CD4-positive, alpha-beta T cell treated with Interleukin-1 beta for 1 hour (primary cell): Measurements from ENCODE around the gene C17orf100.

Experiments used
- DNase-seq, 2 donors: peaks; one replicate each; pipeline ENCODE4 v3.0.0-alpha.2; 2020 to 2022

Gene C17orf100

DNA sequence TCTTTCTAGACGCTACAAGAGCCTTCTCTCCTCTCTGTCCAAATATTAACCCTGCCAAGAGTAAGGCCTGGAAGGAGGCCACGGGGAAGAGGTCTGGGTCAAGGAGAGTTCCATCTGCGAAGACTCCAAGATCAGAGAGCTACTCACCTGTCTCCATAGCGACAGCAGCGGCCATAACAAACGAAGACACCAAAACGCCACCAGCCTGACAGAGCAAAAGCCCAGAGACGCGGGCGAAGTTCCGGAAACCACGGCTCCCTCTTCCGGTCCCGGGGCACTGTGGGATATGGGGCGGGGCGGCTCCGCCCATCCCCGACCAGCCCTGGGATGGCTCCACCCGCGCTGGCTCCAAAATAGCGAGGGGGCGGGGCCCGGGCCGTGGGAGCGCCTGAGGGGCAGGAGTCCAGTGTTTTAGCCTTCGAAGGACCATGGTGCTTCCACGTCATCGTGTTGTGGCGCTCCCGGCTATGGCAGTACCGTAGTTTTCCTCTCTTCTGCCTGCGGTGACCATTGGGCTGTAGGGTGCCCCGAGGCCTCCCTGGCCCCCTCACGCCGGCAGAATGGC, at the start of gene C17orf100, which contains the start of gene MED31:
Gene C17orf100, plus strand, starts transcription at position 409 of the 565 bp plus-strand sequence. Its CDS starts 152 bp downstream, at position 561.
Gene MED31, minus strand, starts transcription at position 252 of the 565 bp plus-strand sequence. Its CDS starts 77 bp downstream, at position 175.
- DNase-seq: peak; percentile 96 to 97

DNA sequence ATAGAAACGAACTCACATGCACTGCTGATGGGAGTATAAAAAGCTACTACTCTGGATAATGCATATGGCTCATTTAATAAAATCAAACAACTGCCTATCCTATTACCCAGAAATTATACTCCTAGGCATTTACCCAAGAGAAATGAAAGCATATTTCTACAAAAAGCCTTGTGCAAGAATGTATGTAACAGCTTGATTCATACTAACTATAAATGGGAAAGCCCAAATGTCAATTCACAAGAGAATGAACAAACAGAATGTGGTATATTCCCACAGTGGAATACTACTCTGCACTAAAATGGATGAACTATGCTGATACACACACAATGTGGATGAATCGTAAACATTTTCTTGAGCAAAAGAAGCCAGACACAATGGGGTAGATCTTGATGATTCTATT, 49.4 kb upstream of the C17orf100 start:
- DNase-seq: no peak

DNA sequence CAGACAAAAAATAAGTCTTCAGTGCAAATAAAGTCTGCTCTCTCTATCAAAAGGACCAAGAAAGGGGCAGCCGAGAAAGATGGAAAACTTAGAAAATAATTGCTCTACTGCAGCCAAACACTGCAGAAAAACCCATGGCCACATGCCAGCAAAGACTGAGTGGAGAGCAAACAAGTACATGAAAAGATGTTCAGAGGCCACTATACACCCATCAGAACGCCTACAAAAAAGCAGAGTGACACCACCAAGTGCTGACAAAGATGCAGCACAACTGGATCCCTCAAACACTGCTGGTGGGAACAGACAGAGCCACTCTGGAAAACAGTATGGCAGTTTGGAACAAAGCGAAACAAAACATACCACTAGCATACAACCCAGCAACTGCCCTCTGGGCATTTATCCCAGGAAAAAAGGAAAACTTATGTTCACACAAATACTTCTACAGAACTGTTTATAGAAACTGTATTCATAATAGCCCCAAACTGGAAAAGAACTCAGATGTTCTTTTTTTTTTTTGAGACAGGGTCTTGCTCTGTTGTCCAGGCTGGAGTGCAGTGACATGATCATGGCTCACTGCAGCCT, 47.7 kb upstream of the C17orf100 start:
- DNase-seq: no peak

DNA sequence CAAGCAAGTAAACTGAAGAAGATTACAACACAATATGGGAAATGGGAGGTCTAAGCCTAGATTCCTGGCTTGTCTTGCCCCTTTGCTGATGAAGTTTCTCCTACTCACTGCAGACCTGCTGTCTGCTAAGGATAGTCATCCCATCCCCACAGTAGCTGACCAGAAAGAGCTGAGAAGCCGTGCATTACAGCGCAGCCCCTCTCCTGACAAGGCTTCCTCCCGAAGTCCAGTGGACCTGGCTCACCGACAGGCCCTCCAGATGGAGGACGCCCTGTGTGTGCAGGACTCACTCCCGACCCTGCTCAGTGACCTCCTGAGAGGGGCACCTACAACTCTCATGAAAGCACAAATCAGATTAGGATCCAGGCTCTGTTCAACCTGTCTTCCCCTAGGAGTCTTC, 46.4 kb upstream of the C17orf100 start:
- no peak for DNase-seq

DNA sequence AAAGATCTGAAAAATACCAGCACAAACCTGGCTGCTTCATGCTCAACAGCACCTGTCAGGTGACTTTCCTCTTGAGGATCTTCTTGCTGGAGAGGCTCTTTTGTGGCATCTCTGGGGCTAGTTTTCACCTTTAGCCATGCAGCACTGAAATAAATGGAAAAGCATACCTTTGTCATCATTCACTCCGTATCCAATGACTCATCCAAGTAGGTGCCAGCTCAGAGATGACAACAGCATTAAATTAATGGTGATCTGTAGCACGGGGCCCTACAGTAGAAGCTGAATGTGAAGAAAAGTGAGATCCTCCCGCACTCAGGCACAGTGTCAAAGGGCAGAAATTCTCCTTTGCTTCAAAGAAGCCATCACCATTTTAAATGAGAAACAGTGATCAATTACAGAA, 43.2 kb upstream of the C17orf100 start:
- DNase-seq: no peak

DNA sequence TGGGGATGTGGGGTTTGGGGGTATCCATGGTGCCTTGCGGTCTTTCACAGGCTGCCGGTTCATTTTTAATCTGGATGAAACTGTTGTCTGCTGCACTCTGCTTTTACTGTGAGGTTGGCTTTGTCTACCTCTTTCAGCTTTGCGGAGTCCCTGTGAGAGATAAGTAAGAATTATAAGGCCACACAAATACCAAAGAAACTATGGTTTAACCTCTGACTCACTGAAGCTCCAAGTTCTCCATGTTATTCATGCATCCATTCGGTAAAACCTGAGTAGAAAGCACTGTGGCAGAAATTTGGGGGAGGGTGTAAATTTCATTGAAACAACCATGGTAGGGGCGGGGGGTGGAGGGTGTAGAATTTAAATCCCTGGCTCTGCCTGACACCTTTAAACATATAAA, 41.6 kb upstream of the C17orf100 start:
- no peak for DNase-seq

DNA sequence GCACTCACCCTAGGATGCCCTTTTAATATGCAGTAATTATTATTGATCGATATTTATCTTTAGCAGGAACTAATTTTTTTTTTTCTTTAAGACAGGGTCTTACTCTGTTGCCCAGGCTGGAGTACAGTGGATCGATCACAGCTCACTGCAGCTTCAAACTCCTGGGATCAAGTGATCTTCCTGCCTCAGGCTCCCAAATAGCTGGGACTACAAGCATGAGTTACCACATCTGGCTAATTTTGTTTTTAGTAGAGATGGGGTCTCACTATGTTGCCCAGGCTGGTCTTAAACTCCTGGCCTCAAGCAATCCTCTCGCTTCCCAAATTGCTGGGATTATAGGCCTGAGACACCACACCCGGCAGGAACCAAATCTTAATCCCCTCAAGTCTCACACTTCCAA, 40.3 kb upstream of the C17orf100 start:
- no peak for DNase-seq

DNA sequence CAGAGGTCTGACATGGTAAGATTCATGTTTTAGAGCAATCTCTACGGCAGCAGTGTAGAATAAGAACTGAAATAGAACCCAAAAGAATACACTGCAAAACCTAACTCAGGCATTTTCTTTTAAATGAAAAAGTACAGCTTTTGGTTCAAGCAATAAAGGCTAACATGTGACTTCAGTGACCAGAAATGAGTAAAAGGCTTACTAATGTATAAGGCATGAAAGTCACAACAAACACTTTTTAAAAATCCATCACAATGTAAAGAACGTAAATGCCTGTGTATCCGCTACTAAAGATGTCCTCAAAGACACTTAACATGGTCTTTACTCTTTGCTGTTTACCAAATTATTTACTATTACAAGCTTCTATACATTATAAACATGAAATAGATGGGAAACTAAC, 27.6 kb upstream of the C17orf100 start:
- no peak for DNase-seq

DNA sequence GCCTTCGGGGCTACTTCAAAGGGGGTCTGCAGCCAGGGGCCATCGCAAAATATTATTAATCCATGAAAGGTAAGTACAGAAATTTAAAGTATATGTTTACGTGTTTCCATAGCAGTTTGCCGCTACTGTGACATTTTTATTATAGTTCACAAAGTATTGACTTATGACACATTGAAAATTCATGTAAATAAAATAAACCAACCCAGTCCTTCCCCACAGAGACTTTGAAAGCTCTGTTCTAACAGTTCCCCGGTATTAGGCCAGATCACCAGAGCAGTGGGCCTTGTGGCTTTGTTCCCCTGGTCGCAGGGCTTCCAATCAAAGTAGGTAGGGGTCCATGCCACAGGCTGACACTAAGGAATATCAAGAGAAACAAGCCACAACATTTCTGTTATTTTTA, 24.9 kb upstream of the C17orf100 start:
- no peak for DNase-seq

DNA sequence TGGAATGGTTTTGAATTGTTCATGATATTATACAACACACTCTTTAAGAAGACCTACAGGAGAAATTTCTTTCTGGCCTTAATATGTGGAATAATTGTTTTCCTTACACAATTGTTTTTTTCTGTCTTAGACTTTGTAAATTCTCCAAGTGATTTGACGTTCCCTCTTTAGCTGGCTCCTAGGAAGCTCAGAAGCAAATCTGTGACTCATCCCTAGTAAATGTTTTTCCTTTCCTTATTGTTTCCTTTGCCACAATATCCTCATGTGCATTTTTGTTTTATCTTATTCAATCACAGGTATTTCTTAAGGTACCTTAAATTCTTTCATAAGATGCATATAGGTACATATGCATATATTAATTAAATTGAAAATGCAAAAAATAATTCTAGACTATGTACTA, 24.5 kb upstream of the C17orf100 start:
- DNase-seq: no peak

DNA sequence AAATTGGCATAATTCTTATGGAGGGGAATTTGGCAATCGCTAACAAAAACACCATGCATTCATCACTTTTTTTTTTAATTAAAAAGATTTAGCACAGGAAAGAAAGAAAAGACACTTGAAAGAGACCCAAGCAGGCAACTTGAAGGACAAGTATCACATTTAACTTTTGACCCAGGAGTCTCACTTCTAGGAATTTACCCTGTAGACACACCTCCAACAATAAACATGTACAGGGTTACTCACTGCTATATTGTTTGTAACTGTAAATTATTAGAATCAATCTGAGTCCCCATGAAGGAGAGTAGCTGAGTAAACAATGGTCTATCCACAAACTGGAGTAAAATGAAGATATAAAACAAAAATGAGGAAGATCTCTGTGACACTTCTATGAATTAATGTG, 21.2 kb upstream of the C17orf100 start:
- DNase-seq: no peak

DNA sequence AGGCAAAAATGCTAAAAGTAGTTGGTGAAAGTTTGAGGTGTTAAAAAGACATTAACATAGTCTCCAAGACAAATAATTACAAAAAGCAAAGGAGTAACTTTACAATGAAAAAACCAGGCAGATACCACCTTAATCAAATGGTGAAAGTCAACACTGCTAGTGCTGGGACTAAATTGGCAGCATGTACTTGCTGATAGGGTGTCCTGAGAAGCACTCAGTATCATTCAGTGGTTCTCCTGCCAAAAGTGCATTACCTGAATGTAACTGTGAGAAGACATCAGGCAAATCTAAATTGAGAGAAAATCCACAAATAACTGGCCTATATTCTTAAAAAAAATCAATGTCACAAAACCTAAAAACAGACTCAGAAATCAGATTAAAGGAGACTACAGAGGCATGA, 19.0 kb upstream of the C17orf100 start:
- DNase-seq: no peak

DNA sequence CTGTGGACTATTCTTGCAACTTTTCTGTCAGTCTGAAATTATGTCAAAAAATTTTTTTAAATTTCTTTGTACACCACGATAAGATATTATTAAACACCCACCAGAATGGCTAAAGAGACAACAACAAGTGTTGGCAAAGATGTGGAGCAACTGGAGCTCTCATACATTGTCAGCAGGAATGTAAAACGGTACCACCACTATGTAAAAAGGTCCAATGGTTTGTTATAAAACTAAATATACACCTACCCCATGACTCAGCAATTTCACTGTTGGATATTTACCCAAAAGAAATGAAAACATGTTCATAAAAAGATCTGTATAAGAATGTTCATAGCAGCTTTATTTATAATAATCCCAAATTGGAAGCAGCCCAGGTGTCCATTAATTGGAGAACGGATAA, 18.3 kb upstream of the C17orf100 start:
- DNase-seq: no peak

DNA sequence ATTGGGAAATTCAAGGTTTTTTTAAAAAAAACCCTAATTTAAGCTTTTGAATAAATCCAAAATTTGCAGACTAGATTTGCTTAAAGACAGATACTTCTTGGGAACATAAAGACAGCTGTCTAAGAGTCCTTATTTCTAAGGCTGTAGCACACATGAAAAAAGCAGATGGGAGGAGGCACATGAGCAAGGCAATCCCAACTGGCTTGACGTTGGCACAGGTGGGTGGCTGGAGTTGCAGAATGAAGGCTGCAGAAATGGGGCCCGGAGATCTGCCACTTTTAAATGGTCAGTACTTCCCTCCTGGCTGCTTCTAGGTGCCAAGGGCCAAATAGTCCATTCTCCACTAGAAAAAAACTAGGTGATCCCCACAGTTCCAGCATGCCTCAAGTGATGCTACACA, 15.5 kb upstream of the C17orf100 start:
- DNase-seq: no peak

DNA sequence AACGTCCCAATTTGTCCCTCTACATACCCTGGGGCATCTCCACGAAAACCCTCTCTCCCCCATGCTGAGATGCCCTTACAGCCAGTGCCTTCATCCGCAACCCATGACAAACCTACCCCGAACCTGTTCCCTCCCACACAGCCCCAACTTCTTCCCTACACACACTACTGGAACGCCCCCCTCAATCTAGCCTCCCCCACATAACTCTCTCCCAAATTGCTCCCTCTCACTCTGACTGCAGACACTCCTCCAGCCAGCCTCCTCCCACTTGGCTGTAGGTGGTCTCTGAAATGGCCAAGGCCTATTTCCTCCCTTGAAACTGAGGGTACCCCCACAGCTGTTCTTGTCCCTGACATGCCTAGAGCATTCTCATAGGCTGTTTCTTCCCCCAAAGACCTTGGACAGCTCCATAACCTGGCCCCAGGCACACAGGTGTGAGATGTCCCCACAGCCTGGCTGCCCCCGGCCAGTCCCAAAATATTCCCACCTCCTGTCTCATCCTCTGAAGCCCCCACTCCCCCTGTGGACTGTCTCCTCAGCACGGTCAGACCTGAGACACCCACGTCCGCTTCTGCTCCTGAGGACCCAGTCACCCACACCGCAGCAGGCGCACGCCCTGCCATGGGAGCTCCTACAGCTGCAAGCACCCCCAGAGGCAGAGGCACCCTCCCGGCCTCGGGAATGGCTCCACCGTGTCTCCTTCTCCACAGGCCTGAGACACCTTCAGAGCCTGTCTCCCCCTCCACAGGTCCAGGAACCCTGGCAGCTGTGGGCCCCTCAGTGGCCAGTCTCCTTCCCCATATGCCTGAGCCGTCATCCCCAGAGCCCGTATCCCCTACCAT, 14.7 kb upstream of the C17orf100 start:
- no peak for DNase-seq

DNA sequence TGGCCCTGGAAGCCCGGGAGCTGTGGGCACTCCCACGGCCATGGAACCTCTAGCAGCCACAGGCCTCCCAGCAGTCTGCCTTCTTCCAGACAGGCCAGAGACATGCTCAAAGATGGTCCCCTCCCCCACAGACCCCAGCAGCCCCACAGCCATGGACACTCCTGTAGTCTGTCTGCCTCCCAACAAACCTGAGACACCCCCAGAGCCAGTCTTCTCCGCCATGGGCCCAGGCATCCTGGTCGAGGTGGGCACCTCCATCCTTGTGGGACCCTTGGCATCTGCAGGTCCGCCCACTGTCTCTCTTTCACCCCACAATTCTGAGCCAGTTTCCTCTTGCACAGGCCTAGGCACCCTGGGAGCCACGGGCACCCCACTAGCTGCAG, 14.1 kb upstream of the C17orf100 start:
- DNase-seq: no peak

DNA sequence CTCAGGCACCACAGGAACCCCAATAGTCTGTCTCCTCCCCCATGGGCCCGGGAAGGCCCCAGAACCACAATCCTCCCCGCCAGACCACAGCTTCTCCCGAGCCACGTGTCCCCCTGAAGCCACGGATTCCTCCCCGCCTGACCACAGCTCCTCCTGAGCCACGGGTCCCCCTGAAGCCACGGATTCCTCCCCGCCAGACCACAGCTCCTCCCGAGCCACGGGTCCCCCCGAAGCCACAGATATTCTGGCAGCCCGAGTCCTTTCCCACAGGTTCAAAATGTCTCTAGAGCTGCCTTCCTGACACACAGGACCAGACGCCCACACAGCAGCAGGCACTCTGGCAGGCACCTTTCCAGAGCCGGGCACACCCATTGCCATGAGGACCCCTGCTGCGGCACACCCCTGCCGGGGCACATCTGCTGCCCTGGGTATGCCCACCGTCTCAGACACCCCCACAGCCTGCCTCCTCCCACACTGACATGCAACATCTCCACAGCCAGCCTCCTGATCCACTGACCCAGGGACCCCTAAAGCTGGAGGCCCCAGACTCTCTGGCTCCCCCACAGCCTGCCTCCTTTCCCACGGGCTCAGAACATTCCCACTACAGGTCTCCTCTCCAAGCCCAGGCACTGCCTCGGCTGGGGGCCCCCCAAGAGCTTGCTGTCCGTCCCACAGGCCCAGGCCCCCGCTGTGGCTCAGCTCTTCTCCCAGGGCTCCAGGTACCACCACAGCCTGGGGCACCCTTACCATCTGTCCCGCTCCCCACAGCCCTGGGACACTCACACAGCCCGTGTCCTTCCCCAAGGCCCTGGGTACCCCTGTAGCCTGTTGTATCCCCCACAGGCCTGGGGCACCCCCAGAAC, 13.3 kb upstream of the C17orf100 start:
- no peak for DNase-seq

DNA sequence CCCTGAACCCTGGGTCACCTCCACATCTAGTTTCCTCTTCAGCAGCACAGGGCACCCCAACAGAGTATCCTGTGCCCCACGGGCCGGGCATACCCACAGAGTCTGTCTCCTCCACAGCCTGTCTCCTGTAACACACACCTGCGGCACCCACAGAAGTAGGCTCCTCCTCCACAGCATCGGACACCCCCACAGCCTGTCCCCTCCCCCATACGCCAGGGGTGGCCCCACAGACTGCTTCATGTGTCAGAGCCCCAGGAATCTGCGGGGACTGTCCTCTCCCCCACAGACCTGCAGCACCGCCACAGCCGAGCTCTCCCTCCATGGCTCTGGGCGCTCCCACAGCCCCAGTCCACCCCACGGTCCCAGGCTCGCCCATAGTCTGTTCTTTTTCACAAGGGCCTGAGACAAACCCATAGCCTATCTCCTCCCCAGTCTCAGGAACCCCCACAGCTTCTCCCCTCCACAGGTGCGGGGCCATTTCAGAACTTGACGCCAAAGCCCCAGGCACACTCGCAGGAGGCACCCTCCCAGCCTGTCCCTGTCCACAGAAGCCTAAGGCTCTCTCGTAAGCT, 12.5 kb upstream of the C17orf100 start:
- DNase-seq: no peak

DNA sequence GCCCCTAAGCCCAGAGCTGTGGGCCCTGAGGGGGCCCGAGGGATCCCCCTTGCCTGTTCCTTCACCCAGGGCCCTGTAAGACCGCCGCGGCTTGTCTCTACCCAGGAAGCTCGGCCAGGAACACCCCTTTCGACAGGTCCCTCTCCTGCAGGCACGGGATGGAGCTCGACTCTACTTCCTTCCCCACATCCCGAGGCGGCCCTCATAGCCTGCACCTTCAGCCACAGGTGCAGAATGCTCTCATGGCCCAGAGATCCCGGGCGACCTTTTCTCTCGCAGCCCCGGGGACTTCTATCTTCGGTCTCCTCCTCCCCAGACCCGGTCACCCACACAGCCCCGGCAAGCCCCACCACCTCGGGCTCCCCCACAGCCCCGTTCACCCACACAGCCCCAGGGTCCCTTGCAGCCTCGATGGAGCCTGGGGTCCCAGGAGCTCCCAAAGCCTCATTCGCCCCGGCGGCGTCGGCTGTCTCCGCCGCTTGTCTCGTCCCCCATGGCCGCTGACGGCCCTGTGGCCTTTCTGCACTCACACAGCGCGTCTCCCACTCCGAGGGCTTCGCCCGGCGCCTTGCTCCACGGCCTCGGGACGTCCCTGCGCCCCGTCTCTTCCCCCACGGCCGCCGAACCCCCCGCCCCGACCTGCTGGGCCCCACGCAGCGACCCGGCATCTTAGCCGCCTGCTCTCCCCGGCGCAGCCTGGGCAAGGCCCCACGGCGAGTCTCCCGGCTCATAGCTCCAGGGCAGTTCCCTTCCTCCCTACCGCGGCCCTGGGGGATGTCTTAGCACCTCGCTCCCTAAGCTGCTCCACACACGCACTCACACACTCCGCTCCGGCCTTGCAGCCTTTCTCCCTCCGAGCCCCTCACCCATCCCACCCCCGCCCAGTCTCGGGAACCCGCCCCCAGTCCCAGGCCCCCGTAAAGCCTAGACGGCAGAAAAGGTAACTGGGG, 11.7 kb upstream of the C17orf100 start:
- peak; percentile 22 to 27 for DNase-seq

DNA sequence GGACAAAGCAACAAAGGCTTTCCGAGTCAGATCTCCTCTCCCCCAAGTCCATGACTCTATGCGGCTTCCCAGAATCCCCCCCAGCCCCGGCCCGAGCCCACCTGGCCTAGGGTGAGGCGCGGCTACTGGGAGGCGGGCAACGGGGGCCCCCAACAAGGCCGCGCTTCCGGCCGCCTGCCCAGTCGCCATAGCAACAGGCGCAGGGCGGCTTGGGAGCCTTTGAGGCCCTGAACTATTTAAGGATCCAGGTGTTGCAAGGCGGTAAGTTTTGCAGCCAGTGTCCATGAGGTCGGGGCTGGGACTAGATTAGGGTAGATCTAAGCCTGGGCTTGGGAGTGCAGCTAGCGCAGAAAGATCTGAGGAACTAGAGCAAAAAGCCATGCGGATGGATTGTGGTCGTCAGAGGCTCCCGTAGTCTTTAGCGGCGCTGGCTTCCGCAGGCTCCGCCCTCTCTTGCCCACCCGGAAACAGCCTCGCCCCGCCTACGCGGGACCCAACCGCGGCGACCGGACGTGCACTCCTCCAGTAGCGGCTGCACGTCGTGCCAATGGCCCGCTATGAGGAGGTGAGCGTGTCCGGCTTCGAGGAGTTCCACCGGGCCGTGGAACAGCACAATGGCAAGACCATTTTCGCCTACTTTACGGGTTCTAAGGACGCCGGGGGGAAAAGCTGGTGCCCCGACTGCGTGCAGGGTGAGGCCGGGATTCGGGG, 10.9 kb upstream of the C17orf100 start, which contains the start of the genes KIAA0753 and TXNDC17:
Gene KIAA0753, minus strand, starts transcription at position 176 of the 711 bp plus-strand sequence. CDS start 5,608 bp downstream, outside the sequence.
Gene TXNDC17, plus strand, starts transcription at position 525 of the 711 bp plus-strand sequence. Its CDS starts 23 bp downstream, at position 548.
- DNase-seq: peak; percentile 90
